NCI-H1436 (cell line): ENCODE results near the gene ZNG1B.
"Not testable (repeated sequence)": the region's sequence is repeated elsewhere in the genome, so short reads cannot be mapped to it uniquely, and the experiment has no call there.

Source experiments
- DNase-seq: peaks from one replicate; lab custom pipeline; 2025; lab: John Stamatoyannopoulos, UW

Gene ZNG1B

GRCh38 chr2:113503094-113504042, 65.9 kb downstream of the ZNG1B start:
- DNase-seq: not testable (repeated sequence)

GRCh38 chr2:113504081-113504480, 66.6 kb downstream of the ZNG1B start:
- not testable (repeated sequence) for DNase-seq

GRCh38 chr2:113507394-113508140, 70.1 kb downstream of the ZNG1B start:
- DNase-seq: not testable (repeated sequence)

DNA sequence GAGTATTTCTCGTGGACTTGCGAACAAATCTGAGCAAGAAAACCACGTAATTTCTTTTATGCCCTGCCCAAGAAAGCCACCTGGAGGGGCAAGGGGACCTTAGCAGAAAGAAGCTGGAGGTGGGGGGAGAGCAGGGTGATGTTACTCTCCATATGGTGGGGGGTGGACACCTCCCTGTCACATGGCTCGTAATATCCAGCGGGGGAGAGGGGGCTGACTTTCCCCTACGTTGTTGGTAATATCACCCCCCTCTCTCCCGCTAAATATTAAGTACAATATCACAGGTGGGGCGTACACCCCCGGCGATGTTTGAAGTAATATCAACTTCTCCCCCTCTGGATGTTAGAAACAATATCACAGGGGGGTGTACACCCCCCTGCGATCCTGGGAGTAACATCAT, 70.7 kb downstream of the ZNG1B start:
- DNase-seq: not testable (repeated sequence)

DNA sequence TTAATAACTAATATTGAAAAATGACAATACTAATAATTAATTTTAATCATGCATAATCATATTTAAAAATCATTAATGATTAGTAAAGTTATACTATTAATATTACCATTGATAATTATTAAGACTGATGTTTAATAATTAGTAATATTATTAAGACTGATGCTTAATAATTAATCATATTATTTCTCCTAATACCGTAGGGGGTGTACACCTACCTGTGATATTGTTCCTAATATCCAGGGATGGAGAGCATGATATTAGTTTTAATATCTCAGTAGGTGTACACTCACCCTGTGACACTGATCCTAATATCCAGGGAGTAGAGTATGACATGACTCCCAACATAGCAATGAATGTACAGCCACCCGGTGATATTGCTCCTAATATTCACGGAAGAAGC, 73.4 kb downstream of the ZNG1B start:
- DNase-seq: not testable (repeated sequence)

DNA sequence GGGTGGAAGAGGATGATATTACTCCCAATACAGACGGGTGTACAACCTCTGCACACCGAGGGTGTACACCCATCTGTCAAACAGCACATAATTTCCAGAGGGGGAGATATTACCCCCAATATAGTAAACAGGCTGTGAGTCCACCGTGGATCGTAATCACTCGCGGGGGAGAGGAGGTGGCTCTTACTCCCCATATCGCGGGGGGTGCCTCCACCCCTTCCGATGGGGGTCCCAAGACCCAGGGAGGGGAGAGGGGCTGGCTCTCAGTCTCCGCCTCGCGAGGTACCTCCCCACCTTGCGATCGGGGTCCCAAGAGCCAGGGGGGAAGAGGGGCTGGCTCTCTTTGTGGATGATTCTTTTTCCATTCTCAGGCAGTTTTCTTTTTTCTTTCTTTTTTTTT, 74.4 kb downstream of the ZNG1B start:
- not testable (repeated sequence) for DNase-seq

- not testable (repeated sequence) for DNase-seq
These were observed 78.0 kb downstream of the ZNG1B start for GRCh38 chr2:113515457-113515856.

GRCh38 chr2:113515995-113516394, 78.5 kb downstream of the ZNG1B start:
- DNase-seq: not testable (repeated sequence)

GRCh38 chr2:113517025-113517424, 79.5 kb downstream of the ZNG1B start:
- DNase-seq: not testable (repeated sequence)

GRCh38 chr2:113520837-113521236, 83.3 kb downstream of the ZNG1B start:
- DNase-seq: not testable (repeated sequence)

- not testable (repeated sequence) for DNase-seq
These were observed 84.0 kb downstream of the ZNG1B start for GRCh38 chr2:113521492-113521891.

GRCh38 chr2:113524986-113525385, 87.5 kb downstream of the ZNG1B start:
- DNase-seq: not testable (repeated sequence)

DNA sequence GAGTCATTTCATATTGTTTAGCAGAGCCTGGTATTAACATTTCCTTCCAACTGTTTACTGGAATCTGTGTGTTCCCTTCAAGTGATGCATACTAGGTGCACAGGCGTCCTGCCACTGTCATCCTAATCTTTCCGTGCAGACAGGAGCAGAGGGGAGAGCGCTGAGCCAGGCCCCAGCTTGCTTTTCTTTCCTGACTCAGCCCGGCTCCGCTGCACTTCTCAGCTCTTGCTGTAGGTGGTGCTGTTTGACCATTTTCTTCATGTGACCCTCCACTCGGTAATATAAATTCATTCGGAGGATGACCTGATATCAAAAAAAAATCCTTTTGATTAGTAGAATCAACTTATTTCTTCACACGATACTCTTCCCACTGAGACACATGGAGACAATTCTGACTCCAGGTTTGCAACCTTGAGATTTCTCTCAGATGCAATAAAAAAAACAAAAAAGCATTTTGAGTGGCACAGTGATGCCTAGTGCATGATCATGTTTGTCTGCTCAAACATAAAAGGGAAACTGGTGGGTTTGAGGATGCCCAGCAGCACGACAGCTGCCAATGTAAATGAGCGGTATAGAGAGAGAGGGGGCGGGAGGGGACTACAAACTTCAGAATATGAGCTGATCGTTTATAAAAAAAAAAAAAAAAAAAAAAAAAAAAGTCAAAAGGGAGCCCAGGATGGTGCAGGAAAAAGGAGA, 90.0 kb downstream of the ZNG1B start:
- not testable (repeated sequence) for DNase-seq

- DNase-seq: not testable (repeated sequence)
These were observed 90.6 kb downstream of the ZNG1B start for GRCh38 chr2:113528126-113528525.

- not testable (repeated sequence) for DNase-seq
These were observed 91.4 kb downstream of the ZNG1B start for GRCh38 chr2:113528904-113529303.

GRCh38 chr2:113532991-113533390, 95.5 kb downstream of the ZNG1B start:
- DNase-seq: not testable (repeated sequence)

DNA sequence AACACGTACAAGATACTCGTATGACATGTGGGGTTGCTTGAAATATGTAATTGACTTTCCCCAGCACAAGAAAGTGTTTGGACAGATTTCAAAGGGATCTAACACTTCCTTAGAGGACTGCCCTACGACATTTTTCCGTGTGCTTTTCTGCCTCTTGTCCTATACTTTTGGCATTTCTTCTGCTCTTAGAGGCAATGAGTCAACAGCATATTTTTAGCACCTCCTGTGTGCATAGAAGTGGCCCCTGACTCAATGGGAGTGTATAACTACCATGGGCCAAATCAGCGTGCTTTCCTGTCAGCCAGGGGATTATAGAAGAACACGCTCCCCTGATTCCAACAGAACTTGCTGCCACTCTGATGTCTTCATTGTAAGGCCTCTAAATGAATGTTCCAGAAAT, 99.1 kb downstream of the ZNG1B start:
- DNase-seq: not testable (repeated sequence)

GRCh38 chr2:113540834-113541203, 103.3 kb downstream of the ZNG1B start:
- DNase-seq: not testable (repeated sequence)

DNA sequence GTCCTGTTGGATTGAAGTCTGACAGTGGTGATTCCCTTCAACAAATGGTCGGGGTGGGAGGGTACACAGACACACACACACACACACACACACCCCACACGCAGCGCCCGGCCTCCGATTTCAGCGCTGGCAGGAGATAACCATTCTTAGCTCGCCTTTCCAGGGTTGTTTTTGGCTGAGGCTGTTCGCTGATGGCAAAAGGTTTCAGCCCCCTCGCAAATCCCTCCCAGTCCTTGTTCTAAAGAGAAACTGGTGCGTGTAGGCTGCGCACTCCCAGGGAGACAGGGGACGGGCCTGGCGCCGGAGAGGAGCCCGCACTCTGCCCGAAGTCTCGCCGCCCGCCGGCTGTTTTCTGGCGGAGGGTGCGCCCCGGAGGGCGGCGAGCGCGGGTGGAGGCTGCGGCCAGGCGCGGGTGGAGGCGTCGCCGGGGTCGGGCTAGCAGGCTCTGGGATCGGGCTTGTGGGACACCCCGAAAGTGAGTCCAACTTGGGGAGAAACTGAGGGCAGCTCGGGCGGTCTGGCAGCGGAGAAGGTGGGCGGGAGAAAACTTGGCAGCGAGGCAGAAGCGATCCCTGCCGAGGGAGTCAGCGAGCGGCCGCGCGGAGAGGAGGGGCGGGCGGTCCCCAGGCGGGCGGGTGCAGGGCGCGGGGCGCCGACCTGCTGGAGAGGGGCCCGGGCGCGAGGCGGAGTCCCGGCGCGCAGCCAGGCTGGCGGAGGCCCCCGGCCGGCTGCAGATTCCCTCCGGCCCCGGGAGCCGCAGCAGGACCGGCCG, 103.9 kb downstream of the ZNG1B start:
- not testable (repeated sequence) for DNase-seq

- not testable (repeated sequence) for DNase-seq
These were observed 104.5 kb downstream of the ZNG1B start for GRCh38 chr2:113541976-113542485.

DNA sequence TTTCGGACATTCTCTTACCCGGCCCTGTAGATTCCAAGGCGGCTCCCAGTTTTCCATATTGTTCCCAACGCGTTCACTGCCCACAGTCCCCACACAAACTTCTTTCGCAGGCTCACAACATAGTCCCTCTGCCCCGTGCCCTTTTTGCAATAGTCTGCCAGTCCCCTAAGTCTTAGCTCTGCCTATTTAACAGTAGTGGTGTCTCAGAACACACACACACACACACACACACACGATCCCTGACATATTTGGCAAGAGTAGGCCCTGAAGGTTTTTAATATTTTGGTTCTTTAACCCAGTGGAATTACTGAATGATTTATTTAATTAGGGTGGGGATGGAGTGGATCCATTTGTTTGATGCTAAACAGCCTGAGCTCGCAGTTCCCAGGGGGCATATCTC, 105.0 kb downstream of the ZNG1B start:
- not testable (repeated sequence) for DNase-seq
